GM12878 (cell line): ENCODE measurements around the gene NLN. TPM values are rescaled to one million over a fixed set of nuclear protein-coding genes. Genes with fewer than 3 reads are reported as not detected.
A peak's percentile ranks its signal among the peaks of the same experiment; 100 is the strongest.
"Not testable (repeated sequence)": the region's sequence is repeated elsewhere in the genome, so short reads cannot be mapped to it uniquely, and the experiment has no call there.

Source experiments
- ATAC-seq: fragments of 200-7000 bp; cut with Tn5 transposase; 3 replicates; pipeline ENCODE4 v1.9.1; 2020; ENCODE audit warnings: mild to moderate bottlenecking, moderate library complexity
- BruUV-seq: library from RNA; stranded (reverse); fragments of 400-500 nt; replicated peaks from 2 replicates; lab custom pipeline; 2021; lab: Mats Ljungman, UMichigan
- CTCF ChIA-PET: fragments of 300-600 bp; sonication (Branson Sonifier 250); formaldehyde crosslinking; extraction: SDS; loops from one replicate; lab custom pipeline; 2021; ENCODE audit warnings: inconsistent platforms; lab: Yijun Ruan, JAX
- POLR2A ChIA-PET: fragments of 350-600 bp; formaldehyde crosslinking; extraction: SDS; loops from one replicate; lab custom pipeline; 2021; ENCODE audit warnings: inconsistent platforms; lab: Charles Lee
- RAD21 ChIA-PET: fragments of 300-600 bp; sonication (Branson Sonifier 250); formaldehyde crosslinking; loops from one replicate; lab custom pipeline; 2023; ENCODE audit warnings: antibody characterized with exemption; ENCODE audit not compliant: unreplicated experiment; lab: Charles Lee
- SMC1A ChIA-PET: fragments of 300-600 bp; sonication (Branson Sonifier 250); formaldehyde crosslinking; loops from one replicate; lab custom pipeline; 2023; ENCODE audit not compliant: unreplicated experiment, uncharacterized antibody; lab: Charles Lee
- DNase-seq: peaks from one replicate; pipeline ENCODE4 v3.0.0-alpha.2; 2011; ENCODE audit warnings: low read depth, low spot score
- FAIRE-seq: peaks from 3 replicates; lab custom pipeline; 2011; peaks lifted over from hg19 to GRCh38; lab: Jason Lieb, UNC
- H2AFZ ChIP-seq: 2 replicates; pipeline ENCODE4 v1.6.0; 2011; ENCODE audit warnings: low read depth, low read length, control low read depth; ENCODE audit not compliant: control insufficient read depth
- H3K27ac ChIP-seq: 2 replicates; pipeline ENCODE4 v1.5.1; 2011; ENCODE audit warnings: control low read depth; ENCODE audit not compliant: control insufficient read depth, insufficient read depth
- H3K27me3 ChIP-seq, 2 experiments: replicated peaks in 1 of 2; 2 replicates each; pipeline versions ENCODE4 v1.6.0 to v1.6.1; 2011; ENCODE audit warnings: low read length in 1 of 2; ENCODE audit not compliant: control insufficient read depth in 2 of 2, insufficient read depth in 2 of 2
- H3K36me3 ChIP-seq, 2 experiments: 2 replicates each; pipeline ENCODE4 v1.5.1; 2011; ENCODE audit warnings: low read length in 1 of 2; ENCODE audit not compliant: control insufficient read depth in 2 of 2, insufficient read depth in 2 of 2
- H3K4me1 ChIP-seq: 2 replicates; pipeline ENCODE4 v1.6.1; 2011; ENCODE audit warnings: mild to moderate bottlenecking, low read length, moderate library complexity, mixed read lengths; ENCODE audit not compliant: control insufficient read depth, insufficient read depth
- H3K4me2 ChIP-seq: 2 replicates; pipeline ENCODE4 v1.6.0; 2011; ENCODE audit warnings: control low read depth; ENCODE audit not compliant: control insufficient read depth, insufficient read depth
- H3K4me3 ChIP-seq: fragments of 200-600 bp; sonication (generic); 2 replicates; pipeline ENCODE4 v1.5.1; 2016
- H3K79me2 ChIP-seq: 2 replicates; pipeline ENCODE4 v1.6.0; 2011; ENCODE audit warnings: low read length; ENCODE audit not compliant: control insufficient read depth, insufficient read depth
- H3K9ac ChIP-seq: 2 replicates; pipeline ENCODE4 v1.8.0; 2011; ENCODE audit warnings: low read length, control low read depth, mixed read lengths; ENCODE audit not compliant: control insufficient read depth, insufficient read depth
- H3K9me3 ChIP-seq: replicated peaks from 3 replicates; pipeline ENCODE4 v1.5.1; 2011; ENCODE audit warnings: mild to moderate bottlenecking, low read length; ENCODE audit not compliant: control insufficient read depth, insufficient read depth
- H4K20me1 ChIP-seq: 2 replicates; pipeline ENCODE4 v1.6.0; 2011; ENCODE audit not compliant: control insufficient read depth, insufficient read depth
- PBX3 ChIP-seq: IDR thresholded peaks from 2 replicates; pipeline ENCODE4 v1.6.1; 2011; ENCODE audit warnings: mild to moderate bottlenecking, low read depth, low read length, moderate library complexity; ENCODE audit not compliant: insufficient replicate concordance
- RUNX3 ChIP-seq: IDR thresholded peaks from 2 replicates; pipeline ENCODE4 v1.6.1; 2012; ENCODE audit warnings: low read length, inconsistent platforms
- WGBS: methylation state at CpG from one replicate; pipeline ENCODE4 v1.1.6; 2016; ENCODE audit warnings: low lambda C conversion rate; ENCODE audit not compliant: insufficient replicate concordance, insufficient coverage; ENCODE audit errors: missing lambda C conversion rate; 5-methylcytosine and 5-hydroxymethylcytosine counted together
- in situ Hi-C: fragments of 300-500 bp; cut with MboI; formaldehyde crosslinking; loops from 9 replicates; pipeline ENCODE4 v1.14.3; 2018; ENCODE audit warnings: mixed read lengths
- intact Hi-C: fragments of 100-400 bp; cut with micrococcal nuclease; formaldehyde crosslinking; loops from one replicate; pipeline ENCODE4 v1.14.2; 2022; ENCODE audit not compliant: unreplicated experiment
- polyA plus RNA-seq, 11 experiments: library from polyadenylated mRNA; depleted of rRNA in 4 of 11; unstranded in 6 of 11; stranded (reverse) in 5 of 11; fragments of >200 nt; fragmentation: Nextera tagmentation in 4 of 11; fragmentation: Illumina TruSeq in 1 of 11; extraction: Ambion mirVana in 4 of 11; extraction: Trizol in 1 of 11; gene quantifications; 1 replicate in 1 of 11; 2 replicates in 10 of 11; pipeline versions ENCODE4 v1.2.1 to v1.2.3, GENCODE V29; 2011 to 2016; ENCODE audit warnings: inconsistent platforms in 2 of 11, missing spikeins in 2 of 11, low read depth in 1 of 11
- total RNA-seq, 4 experiments: library from RNA; depleted of rRNA in 3 of 4; stranded (reverse); fragments of >200 nt in 3 of 4; fragmentation: Illumina TruSeq in 1 of 4; extraction: Trizol in 1 of 4; gene quantifications; 2 replicates each; pipeline versions ENCODE4 v1.2.1 to v1.2.3, GENCODE V29; 2013 to 2021

Gene NLN
- total and polyA plus RNA-seq, 10 of the 15 experiments (the other 5 are each of a cell fraction or from before 2014, with no cell fraction given), result 6.8 to 56.9 (median 33.3) TPM

- POLR2A ChIA-PET, result no interaction called here
- no TSS peak for BruUV-seq
- WGBS, result 3% methylated on average over 3 of the region's 3 CpGs
Measured at GRCh38 chr5:65840071-65840470, 118.1 kb downstream of the NLN start.

GRCh38 chr5:65844763-65845162 is 122.8 kb downstream of the NLN start:
- H3K36me3 ChIP-seq, H3K4me1 ChIP-seq, H3K4me2 ChIP-seq, H3K27me3 ChIP-seq, CTCF ChIA-PET, intact Hi-C loops, H3K4me3 ChIP-seq, H3K79me2 ChIP-seq, H3K9me3 ChIP-seq, H3K9ac ChIP-seq, H4K20me1 ChIP-seq, in situ Hi-C loops, H3K27ac ChIP-seq, BruUV-seq, H2AFZ ChIP-seq, FAIRE-seq, DNase-seq, ATAC-seq: not testable (repeated sequence)
- ChIA-PET RAD21 (interaction anchor here (0.7 kb wide), 1 partner anchor 1106 kb away, joined by 3 read pairs; no protein-coding TSS in a partner anchor), POLR2A (interaction anchor here (0.7 to 1.2 kb wide), 2 partner anchors 299 to 391 kb away, joined by 4 to 5 read pairs; no protein-coding TSS in a partner anchor), SMC1A (interaction anchor here (1.0 to 1.6 kb wide), 3 partner anchors 14 to 86 kb away, joined by 3 to 5 read pairs (median 3); no protein-coding TSS in a partner anchor)
- WGBS, result 96% methylated on average over 4 of the region's 4 CpGs

More at GRCh38 chr5:65840071-65840470, 118.1 kb downstream of the NLN start:
- ATAC-seq, result peak; percentile 50
- no peak for DNase-seq
- H3K36me3 ChIP-seq, result no peaks in the 10 kb centered on the region
- intact Hi-C loops (no loop called here), in situ Hi-C loops (no loop called here)
- no peaks in the 10 kb centered on the region for H3K9me3 ChIP-seq
- no peak for FAIRE-seq
- no peak overlapping the region for H3K9ac ChIP-seq
- no peak overlapping the region for H3K4me2 ChIP-seq
- ChIA-PET RAD21 (no interaction called here), CTCF (interaction anchor here (1.7 kb wide), 1 partner anchor 13 kb away, joined by 7 read pairs; no protein-coding TSS in a partner anchor), SMC1A (interaction anchor here (1.0 kb wide), 1 partner anchor 48 kb away, joined by 3 read pairs; no protein-coding TSS in a partner anchor)
- H4K20me1 ChIP-seq, result no peaks in the 10 kb centered on the region
- H3K27ac ChIP-seq, result no peak overlapping the region
- H2AFZ ChIP-seq, result no peak overlapping the region
- no peaks in the 10 kb centered on the region for H3K27me3 ChIP-seq
- H3K4me1 ChIP-seq, result no peaks in the 10 kb centered on the region
- H3K79me2 ChIP-seq, result no peaks in the 10 kb centered on the region
- TF ChIP-seq RUNX3 (peak; percentile 12; the same call in 1 of the 2 replicates), PBX3 (no peak)
- no peak overlapping the region for H3K4me3 ChIP-seq
